ENCODE results near the gene RPS21. TPM values are rescaled to one million over a fixed set of nuclear protein-coding genes. Genes with fewer than 3 reads are reported as not detected.

Gene RPS21
- total RNA-seq, 1 donor from 2014 or later = 2,912 TPM

DNA sequence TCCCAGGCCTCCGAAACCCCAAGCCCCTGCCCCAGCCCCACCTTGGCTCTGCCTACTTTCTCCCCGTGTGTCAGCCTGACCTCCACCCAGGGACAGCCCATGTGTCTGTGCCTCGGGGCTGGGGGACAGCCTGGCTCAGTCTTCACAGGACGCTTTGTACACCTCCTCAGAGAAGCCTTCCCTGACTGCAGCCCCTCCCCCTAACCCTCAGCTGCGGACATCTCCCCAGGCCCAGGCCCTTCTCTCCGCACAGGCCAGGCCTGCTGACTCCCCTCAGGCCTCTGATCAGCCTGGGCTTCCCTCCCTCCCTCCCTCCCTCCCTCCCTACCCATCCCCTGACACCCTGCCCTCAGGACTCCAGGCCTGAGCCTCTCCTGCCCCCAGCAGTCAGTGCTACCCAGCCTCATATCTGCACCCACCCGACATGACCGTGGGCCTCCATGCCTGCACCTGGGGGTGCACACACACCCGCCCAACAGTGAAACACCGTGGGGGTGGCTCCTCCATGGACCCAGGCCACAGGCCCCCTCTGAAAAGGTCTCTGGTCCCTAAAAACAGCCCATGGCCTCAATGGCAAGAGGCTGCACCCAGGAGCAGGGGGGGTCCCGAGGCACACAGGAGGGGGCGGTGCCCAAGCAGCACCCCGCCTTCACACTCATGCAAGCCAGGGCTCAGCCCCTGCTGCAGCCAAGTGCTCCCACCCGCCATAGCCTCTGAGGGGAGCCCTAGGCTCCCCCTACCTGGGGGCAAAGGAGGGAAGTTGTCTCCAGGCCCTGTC lies 32.7 kb upstream of the RPS21 start:
- TF ChIP-seq, protein P1, sequence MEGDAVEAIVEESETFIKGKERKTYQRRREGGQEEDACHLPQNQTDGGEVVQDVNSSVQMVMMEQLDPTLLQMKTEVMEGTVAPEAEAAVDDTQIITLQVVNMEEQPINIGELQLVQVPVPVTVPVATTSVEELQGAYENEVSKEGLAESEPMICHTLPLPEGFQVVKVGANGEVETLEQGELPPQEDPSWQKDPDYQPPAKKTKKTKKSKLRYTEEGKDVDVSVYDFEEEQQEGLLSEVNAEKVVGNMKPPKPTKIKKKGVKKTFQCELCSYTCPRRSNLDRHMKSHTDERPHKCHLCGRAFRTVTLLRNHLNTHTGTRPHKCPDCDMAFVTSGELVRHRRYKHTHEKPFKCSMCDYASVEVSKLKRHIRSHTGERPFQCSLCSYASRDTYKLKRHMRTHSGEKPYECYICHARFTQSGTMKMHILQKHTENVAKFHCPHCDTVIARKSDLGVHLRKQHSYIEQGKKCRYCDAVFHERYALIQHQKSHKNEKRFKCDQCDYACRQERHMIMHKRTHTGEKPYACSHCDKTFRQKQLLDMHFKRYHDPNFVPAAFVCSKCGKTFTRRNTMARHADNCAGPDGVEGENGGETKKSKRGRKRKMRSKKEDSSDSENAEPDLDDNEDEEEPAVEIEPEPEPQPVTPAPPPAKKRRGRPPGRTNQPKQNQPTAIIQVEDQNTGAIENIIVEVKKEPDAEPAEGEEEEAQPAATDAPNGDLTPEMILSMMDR (IDR thresholded peaks at IDR 0.05) = no peak
- peaks cover 10% of the 10 kb centered on the region for H3K36me3 Mint-ChIP-seq (ENCODE audit: low read depth)
- intact Hi-C loops (cut with micrococcal nuclease) = no loop called here
- ChIA-PET CTCF (no interaction called here), POLR2A (no interaction called here)
- H3K4me1 Mint-ChIP-seq = no peaks in the 10 kb centered on the region
- no peak overlapping the region for H3K27ac Mint-ChIP-seq
- H3K9me3 Mint-ChIP-seq = peaks cover 2% of the 10 kb centered on the region
- no peaks in the 10 kb centered on the region for H3K27me3 Mint-ChIP-seq
- no peak overlapping the region for H3K4me3 Mint-ChIP-seq
- DNase-seq = no peak
- ATAC-seq (ENCODE audit: low read depth) = no peak

DNA sequence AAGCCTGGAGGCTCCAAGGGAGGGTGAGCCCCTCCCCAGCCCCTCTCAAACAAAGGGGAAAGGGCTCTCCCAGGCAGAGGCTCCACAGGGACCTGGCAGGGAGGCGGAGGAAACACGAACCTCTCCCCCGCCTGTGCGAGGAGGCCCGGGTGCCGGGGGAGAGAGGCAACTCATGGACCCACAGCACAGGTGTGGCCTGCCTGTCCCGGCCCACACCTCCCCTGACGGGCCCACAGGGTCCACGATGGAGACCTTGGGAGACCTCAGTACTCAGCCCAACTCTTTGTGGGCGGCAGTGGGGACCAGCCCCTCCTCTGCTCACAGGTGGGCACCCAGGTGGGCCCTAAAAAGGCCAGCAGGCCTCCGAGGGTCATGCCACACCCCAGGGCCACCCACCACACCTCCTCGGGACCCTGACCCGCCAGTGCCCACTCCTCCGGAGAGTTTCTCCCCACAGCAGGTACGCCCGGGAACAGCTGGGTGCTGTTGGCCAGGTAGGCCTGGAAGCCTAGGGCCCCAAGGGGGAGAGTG lies 32.0 kb upstream of the RPS21 start:
- intact Hi-C loops (cut with micrococcal nuclease) = no loop called here
- no peak overlapping the region for H3K27ac Mint-ChIP-seq
- POLR2A ChIA-PET = no interaction called here

DNA sequence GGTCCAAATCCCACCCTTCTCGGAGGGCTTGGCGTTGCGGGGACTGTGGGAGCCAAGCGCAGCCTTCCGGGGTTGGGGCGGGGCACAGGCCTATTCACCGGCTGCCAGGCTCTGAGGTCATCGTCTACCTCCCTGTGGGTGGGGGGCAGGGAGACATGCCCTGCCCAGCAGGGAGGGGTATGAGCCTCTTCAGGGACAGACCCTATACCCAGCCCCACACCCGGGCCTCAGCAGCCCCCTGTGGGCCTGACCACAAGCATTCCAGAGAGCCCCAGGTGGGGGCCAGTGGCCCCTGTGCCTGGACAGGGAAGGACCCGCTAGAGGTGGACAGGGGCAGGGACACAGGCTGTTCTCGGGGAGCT lies 31.4 kb upstream of the RPS21 start:
- ChIA-PET POLR2A (no interaction called here), CTCF (no interaction called here)
- Mint-ChIP-seq H3K27ac (no peak overlapping the region), H3K9me3 (no peaks in the 10 kb centered on the region), H3K4me3 (no peak overlapping the region), H3K27me3 (no peaks in the 10 kb centered on the region), H3K36me3 (ENCODE audit: low read depth) (peaks cover 10% of the 10 kb centered on the region), H3K4me1 (no peaks in the 10 kb centered on the region)
- DNase-seq = no peak
- intact Hi-C loops (cut with micrococcal nuclease) = no loop called here
- TF ChIP-seq, protein P1 (IDR thresholded peaks at IDR 0.05) = no peak
- ATAC-seq (ENCODE audit: low read depth) = no peak

More for the DNA sequence above, 32.0 kb upstream of the RPS21 start:
- TF ChIP-seq, protein P1 (IDR thresholded peaks at IDR 0.05) = no peak
- CTCF ChIA-PET = no interaction called here
- Mint-ChIP-seq H3K4me3 (no peak overlapping the region), H3K4me1 (no peaks in the 10 kb centered on the region), H3K9me3 (no peaks in the 10 kb centered on the region), H3K27me3 (no peaks in the 10 kb centered on the region), H3K36me3 (ENCODE audit: low read depth) (peaks cover 10% of the 10 kb centered on the region)
- DNase-seq (no peak), ATAC-seq (ENCODE audit: low read depth) (no peak)

DNA sequence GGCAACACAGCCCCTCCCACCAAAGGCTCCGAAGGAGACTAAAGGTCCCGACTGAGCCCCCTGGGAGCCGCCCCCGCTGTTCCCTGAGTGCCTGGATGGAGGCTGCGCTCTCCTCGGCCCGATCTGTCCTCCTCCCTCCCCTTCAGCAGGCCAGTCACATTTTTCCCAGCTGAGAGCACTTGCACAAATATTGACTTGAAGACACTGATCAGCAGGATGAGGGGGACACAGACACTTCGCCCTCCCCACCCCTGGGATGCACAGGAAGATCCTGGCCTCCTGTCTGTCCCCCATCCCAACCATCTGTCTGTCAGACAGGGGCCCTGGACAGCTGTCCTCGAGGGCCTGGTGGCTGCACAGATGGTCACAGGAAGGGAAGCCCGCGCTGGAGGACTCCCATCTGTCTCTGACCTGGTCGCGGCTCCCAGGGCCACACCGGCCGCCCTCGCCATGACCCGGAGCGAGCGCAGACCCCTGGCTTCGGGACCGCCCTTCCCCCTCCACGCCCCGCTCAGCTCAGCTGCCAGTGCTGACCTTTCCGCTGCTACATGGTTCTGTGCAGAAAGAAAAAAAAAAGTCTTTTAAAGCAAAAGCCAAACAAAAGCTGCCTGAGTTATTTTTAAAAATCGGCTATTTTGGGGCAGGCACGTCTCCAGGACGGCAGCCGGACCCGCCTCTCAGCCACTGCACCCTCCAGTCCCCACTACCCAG lies 30.9 kb upstream of the RPS21 start:
- TF ChIP-seq, protein P1 (IDR thresholded peaks at IDR 0.05) = no peak
- H3K27me3 Mint-ChIP-seq = no peaks in the 10 kb centered on the region

DNA sequence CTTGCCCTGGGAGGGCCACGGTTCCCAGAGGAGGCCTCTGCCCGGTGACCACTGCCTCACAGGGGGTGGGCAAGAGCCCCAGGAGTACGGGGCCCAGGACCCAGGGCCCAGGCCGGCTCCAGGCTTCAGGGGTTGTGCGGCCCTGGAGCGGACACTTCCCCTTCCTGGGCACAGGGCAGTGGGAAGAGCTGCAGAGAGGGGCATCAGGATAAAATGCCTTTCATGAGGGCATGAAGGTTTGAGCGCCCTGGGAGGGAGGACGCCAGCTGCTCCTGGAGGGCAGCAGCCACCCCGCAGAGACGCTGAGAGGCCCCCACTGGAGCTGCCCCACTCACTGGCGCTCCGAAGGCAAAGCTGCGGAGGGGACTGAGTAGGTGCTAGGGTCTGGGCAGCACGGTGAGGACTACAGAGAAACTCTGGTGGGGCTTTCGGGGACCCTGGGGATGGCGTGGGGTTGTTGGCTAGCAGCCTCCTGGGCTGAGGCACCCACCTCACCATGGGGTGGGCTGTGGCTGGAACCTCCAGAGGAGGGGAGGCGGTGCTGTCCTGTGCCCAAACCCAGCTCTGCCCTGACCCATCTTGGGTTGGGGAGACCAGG lies 30.2 kb upstream of the RPS21 start:
- no peaks in the 10 kb centered on the region for H3K4me1 Mint-ChIP-seq
- H3K4me3 Mint-ChIP-seq = no peak overlapping the region
- ATAC-seq (ENCODE audit: low read depth) = no peak
- H3K36me3 Mint-ChIP-seq (ENCODE audit: low read depth) = peaks cover 6% of the 10 kb centered on the region
- TF ChIP-seq, protein P1 (IDR thresholded peaks at IDR 0.05) = no peak
- ChIA-PET POLR2A (no interaction called here), CTCF (no interaction called here)
- no peaks in the 10 kb centered on the region for H3K27me3 Mint-ChIP-seq
- H3K9me3 Mint-ChIP-seq = no peaks in the 10 kb centered on the region
- intact Hi-C loops (cut with micrococcal nuclease) = no loop called here
- no peak overlapping the region for H3K27ac Mint-ChIP-seq
- DNase-seq = no peak

More for the DNA sequence above, 30.9 kb upstream of the RPS21 start:
- peaks cover 9% of the 10 kb centered on the region for H3K36me3 Mint-ChIP-seq (ENCODE audit: low read depth)
- H3K9me3 Mint-ChIP-seq = no peaks in the 10 kb centered on the region
- ChIA-PET CTCF (no interaction called here), POLR2A (no interaction called here)
- ATAC-seq (ENCODE audit: low read depth) (no peak), DNase-seq (no peak)
- no peak overlapping the region for H3K27ac Mint-ChIP-seq
- no peak overlapping the region for H3K4me3 Mint-ChIP-seq
- no peaks in the 10 kb centered on the region for H3K4me1 Mint-ChIP-seq
- intact Hi-C loops (cut with micrococcal nuclease) = no loop called here
